Erythroblast (primary cell): ENCODE data around the gene KBTBD12.

Experiments
- GATA1 ChIP-seq: IDR thresholded peaks from 2 replicates; pipeline ENCODE4 v1.6.1; 2011; ENCODE audit warnings: low read depth, mild to moderate bottlenecking, control low read depth, low read length, moderate library complexity
- POLR2A ChIP-seq: IDR thresholded peaks from 2 replicates; pipeline ENCODE4 v1.6.1; 2011; ENCODE audit warnings: mild to moderate bottlenecking, low read length

GRCh38 chr3:127953091-127954035 lies 38.3 kb downstream of the KBTBD12 start:
- TF ChIP-seq POLR2A: no peak
- TF ChIP-seq GATA1: no peak
